MM.1S (cell line): ENCODE results near the gene NMRK1.

Experiments used
- CTCF ChIP-seq: fragments of 300-600 bp; sonication (generic); IDR thresholded peaks from 2 replicates; pipeline ENCODE4 v1.5.1; 2016; ENCODE audit warnings: antibody characterized with exemption, low read length, mixed read lengths
- EZH2 ChIP-seq: fragments of 300-600 bp; sonication (generic); optimal IDR thresholded peaks from 2 replicates; pipeline ENCODE3; 2017; ENCODE audit warnings: low read depth, mild to moderate bottlenecking, antibody characterized with exemption, low read length, mixed read lengths
- EZH2phosphoT487 ChIP-seq: fragments of 300-600 bp; sonication (generic); IDR thresholded peaks from 2 replicates; pipeline ENCODE4 v1.6.1; 2018; ENCODE audit warnings: antibody characterized with exemption, low read length

- TF ChIP-seq CTCF (no peak), EZH2 (no peak), EZH2phosphoT487 (no peak)
These were observed 48.2 kb downstream of the NMRK1 start for GRCh38 chr9:75039801-75040200.
